Placental epithelial cell (primary cell): Measurements from ENCODE around the gene RFX3. TPM values are rescaled to one million over a fixed set of nuclear protein-coding genes. Genes with fewer than 3 reads are reported as not detected.

Experiments
- total RNA-seq: library from RNA; depleted of rRNA; stranded (reverse); fragments of >200 nt; gene quantifications from 2 replicates; pipeline ENCODE4 v1.2.3, GENCODE V29; 2012

The RFX3 gene
- total RNA-seq, result 2.4 and 2.7 TPM in 2 replicates

GRCh38 chr9:3525836-3526164, at the start of gene RFX3:
RFX3 (minus strand) TSS chr9:3526001; CDS start chr9:3395588, 130,413 bp downstream.

